IPS-18a (cell line): Measurements from ENCODE around the gene GTF2H1.
"Not testable (repeated sequence)": the region's sequence is repeated elsewhere in the genome, so short reads cannot be mapped to it uniquely, and the experiment has no call there.

Source experiments
- H3K27ac ChIP-seq: one replicate; pipeline ENCODE4 v1.5.1; 2013; ENCODE audit warnings: low read length
- H3K27me3 ChIP-seq: one replicate; pipeline ENCODE4 v1.6.1; 2013; ENCODE audit warnings: mild to moderate bottlenecking, low read length; ENCODE audit not compliant: control insufficient read depth, insufficient read depth
- H3K36me3 ChIP-seq: one replicate; pipeline ENCODE4 v1.6.1; 2013; ENCODE audit warnings: low read depth, low read length; ENCODE audit not compliant: control insufficient read depth
- H3K4me1 ChIP-seq: one replicate; pipeline ENCODE4 v1.6.1; 2013; ENCODE audit warnings: low read depth, low read length; ENCODE audit not compliant: control insufficient read depth
- H3K4me3 ChIP-seq: one replicate; pipeline ENCODE4 v1.5.1; 2013; ENCODE audit warnings: low read length
- H3K9ac ChIP-seq: one replicate; pipeline ENCODE4 v1.6.1; 2013; ENCODE audit warnings: mild to moderate bottlenecking, low read length, moderate library complexity
- H3K9me3 ChIP-seq: one replicate; pipeline ENCODE4 v1.6.1; 2013; ENCODE audit warnings: low read depth, low read length; ENCODE audit not compliant: control insufficient read depth

The GTF2H1 gene

GRCh38 chr11:18321578-18321968, 794 bp upstream of the GTF2H1 start:
- peak overlapping the region; percentile 91 for H3K4me3 ChIP-seq
- H3K36me3 ChIP-seq, result peaks cover 13% of the 10 kb centered on the region
- H3K9me3 ChIP-seq, result no peaks in the 10 kb centered on the region
- H3K9ac ChIP-seq, result peak overlapping the region; percentile 94
- peaks cover 9% of the 10 kb centered on the region for H3K4me1 ChIP-seq
- H3K27me3 ChIP-seq, result no peaks in the 10 kb centered on the region
- H3K27ac ChIP-seq, result peak overlapping the region; percentile 99

GRCh38 chr11:18322818-18323570, 627 bp downstream of the GTF2H1 start:
- Histone ChIP-seq H3K4me1 (peaks cover 9% of the 10 kb centered on the region), H3K36me3 (peaks cover 18% of the 10 kb centered on the region), H3K27ac (no peak overlapping the region)

GRCh38 chr11:18323881-18324280, 1.5 kb downstream of the GTF2H1 start:
- not testable (repeated sequence) for H3K9me3 ChIP-seq, H3K27me3 ChIP-seq, H3K4me1 ChIP-seq, H3K27ac ChIP-seq, H3K9ac ChIP-seq
- H3K36me3 ChIP-seq, result peaks cover 20% of the 10 kb centered on the region
- H3K4me3 ChIP-seq, result peak overlapping the region; percentile 91

More at GRCh38 chr11:18322818-18323570, 627 bp downstream of the GTF2H1 start:
- Histone ChIP-seq H3K9ac (peak overlapping the region; percentile 94), H3K27me3 (no peaks in the 10 kb centered on the region), H3K4me3 (peak overlapping the region; percentile 91), H3K9me3 (no peaks in the 10 kb centered on the region)

- H3K9me3 ChIP-seq, result no peaks in the 10 kb centered on the region
- H3K27me3 ChIP-seq, result no peaks in the 10 kb centered on the region
- H3K9ac ChIP-seq, result no peak overlapping the region
- H3K36me3 ChIP-seq, result peaks cover 25% of the 10 kb centered on the region
- no peak overlapping the region for H3K27ac ChIP-seq
- no peak overlapping the region for H3K4me3 ChIP-seq
- peaks cover 9% of the 10 kb centered on the region for H3K4me1 ChIP-seq
Measured at GRCh38 chr11:18324381-18324780, 2.0 kb downstream of the GTF2H1 start.

- Histone ChIP-seq H3K9ac (no peak overlapping the region), H3K27ac (no peak overlapping the region), H3K4me1 (peaks cover 7% of the 10 kb centered on the region), H3K27me3 (no peaks in the 10 kb centered on the region), H3K36me3 (peaks cover 45% of the 10 kb centered on the region), H3K9me3 (no peaks in the 10 kb centered on the region), H3K4me3 (no peak overlapping the region)
Measured at GRCh38 chr11:18329196-18329870, 7.0 kb downstream of the GTF2H1 start.

- Histone ChIP-seq H3K4me1 (peaks cover 7% of the 10 kb centered on the region), H3K36me3 (peaks cover 53% of the 10 kb centered on the region), H3K27ac (no peak overlapping the region), H3K4me3 (no peak overlapping the region), H3K9ac (no peak overlapping the region), H3K27me3 (no peaks in the 10 kb centered on the region), H3K9me3 (no peaks in the 10 kb centered on the region)
Measured at GRCh38 chr11:18330921-18331320, 8.6 kb downstream of the GTF2H1 start.

- H3K4me1 ChIP-seq, result peaks cover 7% of the 10 kb centered on the region
- no peaks in the 10 kb centered on the region for H3K27me3 ChIP-seq
- H3K36me3 ChIP-seq, result peaks cover 58% of the 10 kb centered on the region
- no peak overlapping the region for H3K9ac ChIP-seq
- peak overlapping the region; percentile 4 for H3K27ac ChIP-seq
- H3K9me3 ChIP-seq, result no peaks in the 10 kb centered on the region
- H3K4me3 ChIP-seq, result no peak overlapping the region
Measured at GRCh38 chr11:18332302-18332701, 9.9 kb downstream of the GTF2H1 start.

- Histone ChIP-seq H3K9me3 (no peaks in the 10 kb centered on the region), H3K4me3 (no peak overlapping the region), H3K4me1 (peaks cover 7% of the 10 kb centered on the region), H3K27me3 (no peaks in the 10 kb centered on the region), H3K9ac (no peak overlapping the region), H3K36me3 (peaks cover 61% of the 10 kb centered on the region), H3K27ac (no peak overlapping the region)
Measured at GRCh38 chr11:18332891-18333290, 10.5 kb downstream of the GTF2H1 start.

GRCh38 chr11:18347471-18348125, 25.2 kb downstream of the GTF2H1 start:
- Histone ChIP-seq H3K36me3 (peaks cover 44% of the 10 kb centered on the region), H3K4me1 (no peaks in the 10 kb centered on the region), H3K9ac (no peak overlapping the region), H3K9me3 (no peaks in the 10 kb centered on the region), H3K27ac (no peak overlapping the region), H3K27me3 (no peaks in the 10 kb centered on the region), H3K4me3 (no peak overlapping the region)

GRCh38 chr11:18352581-18352980, 30.2 kb downstream of the GTF2H1 start:
- Histone ChIP-seq H3K9me3 (no peaks in the 10 kb centered on the region), H3K4me1 (no peaks in the 10 kb centered on the region), H3K4me3 (no peak overlapping the region), H3K9ac (no peak overlapping the region), H3K36me3 (peaks cover 30% of the 10 kb centered on the region), H3K27ac (no peak overlapping the region), H3K27me3 (no peaks in the 10 kb centered on the region)

- no peak overlapping the region for H3K9ac ChIP-seq
- H3K4me1 ChIP-seq, result no peaks in the 10 kb centered on the region
- peaks cover 40% of the 10 kb centered on the region for H3K36me3 ChIP-seq
Measured at GRCh38 chr11:18358646-18359045, 36.3 kb downstream of the GTF2H1 start.

More at GRCh38 chr11:18358646-18359045, 36.3 kb downstream of the GTF2H1 start:
- no peak overlapping the region for H3K27ac ChIP-seq
- H3K27me3 ChIP-seq, result no peaks in the 10 kb centered on the region
- no peaks in the 10 kb centered on the region for H3K9me3 ChIP-seq
- no peak overlapping the region for H3K4me3 ChIP-seq
